Vagina (tissue), 2 donors: ENCODE results near the gene RFX1.

ENCODE experiments used
- CTCF ChIP-seq, 3 experiments: fragments of 450-650 bp in 2 of 3; fragments of 200-600 bp in 1 of 3; sonication (generic) in 1 of 3; IDR thresholded peaks; one replicate each; pipeline ENCODE4 v1.5.1; 2017 to 2019; ENCODE audit warnings: antibody characterized with exemption in 3 of 3, mild to moderate bottlenecking in 2 of 3, moderate library complexity in 2 of 3
- POLR2AphosphoS5 ChIP-seq, 2 donors: sonication (generic); formaldehyde crosslinking; IDR thresholded peaks; one replicate each; pipeline ENCODE4 v1.9.0; 2017; ENCODE audit warnings: antibody characterized with exemption in 2 of 2, mild to moderate bottlenecking in 2 of 2, low read depth in 1 of 2; ENCODE audit not compliant: insufficient read depth in 1 of 2

DNA sequence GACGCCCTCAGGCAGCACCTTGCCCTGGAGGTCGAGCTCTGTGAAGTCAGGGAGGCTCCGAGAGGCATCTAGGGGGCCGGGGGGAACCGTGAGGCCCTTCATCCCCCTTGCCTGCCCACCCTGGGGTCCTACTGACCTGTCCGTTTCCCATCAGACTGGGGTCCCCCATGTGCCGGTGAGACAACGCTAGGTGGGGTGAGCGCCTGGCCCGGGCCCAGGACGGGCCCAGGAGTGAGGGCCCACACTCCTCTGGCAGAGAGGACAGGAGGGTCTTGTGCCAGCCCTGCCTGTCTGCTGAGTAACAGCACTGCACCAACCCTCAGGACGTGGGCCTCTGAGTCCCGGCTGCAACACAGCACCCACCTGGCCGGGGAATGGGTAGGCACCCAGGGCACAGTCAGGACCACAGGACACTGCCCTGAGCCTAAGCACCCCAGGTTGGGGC, 39.4 kb downstream of the RFX1 start:
- TF ChIP-seq POLR2AphosphoS5 (IDR thresholded peaks at IDR 0.05; ENCODE audit: insufficient read depth in 1 of 2, low read depth in 1 of 2) (no peak), CTCF (IDR thresholded peaks at IDR 0.05) (no peak)
